ENCODE data around the gene SLC25A22.

DNA sequence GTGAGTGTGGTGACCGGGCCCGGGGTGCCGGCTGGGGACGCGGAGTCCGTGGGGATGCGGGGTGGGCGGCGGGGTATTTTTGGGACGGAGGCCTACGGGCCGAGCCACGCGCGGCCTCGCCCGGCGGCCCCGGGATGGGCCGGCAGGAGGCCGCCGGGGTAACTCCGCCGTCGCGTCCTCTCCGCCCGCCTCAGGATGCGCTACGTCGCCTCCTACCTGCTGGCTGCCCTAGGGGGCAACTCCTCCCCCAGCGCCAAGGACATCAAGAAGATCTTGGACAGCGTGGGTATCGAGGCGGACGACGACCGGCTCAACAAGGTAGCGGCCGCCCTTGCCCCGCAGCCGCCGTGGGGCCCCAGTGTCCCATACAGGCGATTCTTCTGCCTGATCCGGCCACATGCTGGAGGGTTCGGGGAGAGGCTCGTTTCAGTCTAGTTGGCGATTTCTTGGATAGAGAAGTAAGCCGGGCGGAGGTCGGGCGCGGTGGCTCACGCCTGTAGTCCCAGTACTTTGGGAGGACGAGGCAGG, 12.0 kb upstream of the SLC25A22 start:
- TF ChIP-seq, protein P1, sequence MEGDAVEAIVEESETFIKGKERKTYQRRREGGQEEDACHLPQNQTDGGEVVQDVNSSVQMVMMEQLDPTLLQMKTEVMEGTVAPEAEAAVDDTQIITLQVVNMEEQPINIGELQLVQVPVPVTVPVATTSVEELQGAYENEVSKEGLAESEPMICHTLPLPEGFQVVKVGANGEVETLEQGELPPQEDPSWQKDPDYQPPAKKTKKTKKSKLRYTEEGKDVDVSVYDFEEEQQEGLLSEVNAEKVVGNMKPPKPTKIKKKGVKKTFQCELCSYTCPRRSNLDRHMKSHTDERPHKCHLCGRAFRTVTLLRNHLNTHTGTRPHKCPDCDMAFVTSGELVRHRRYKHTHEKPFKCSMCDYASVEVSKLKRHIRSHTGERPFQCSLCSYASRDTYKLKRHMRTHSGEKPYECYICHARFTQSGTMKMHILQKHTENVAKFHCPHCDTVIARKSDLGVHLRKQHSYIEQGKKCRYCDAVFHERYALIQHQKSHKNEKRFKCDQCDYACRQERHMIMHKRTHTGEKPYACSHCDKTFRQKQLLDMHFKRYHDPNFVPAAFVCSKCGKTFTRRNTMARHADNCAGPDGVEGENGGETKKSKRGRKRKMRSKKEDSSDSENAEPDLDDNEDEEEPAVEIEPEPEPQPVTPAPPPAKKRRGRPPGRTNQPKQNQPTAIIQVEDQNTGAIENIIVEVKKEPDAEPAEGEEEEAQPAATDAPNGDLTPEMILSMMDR (IDR thresholded peaks at IDR 0.05; ENCODE audit: low read depth, low read length) = no peak
- no peak for TF ChIP-seq EZH2phosphoT487 (IDR thresholded peaks at IDR 0.05; ENCODE audit: low read depth)

Data from OCI-LY3 (cell line).